ENCODE results near the gene CYP4F22. TPM values are rescaled to one million over a fixed set of nuclear protein-coding genes. Genes with fewer than 3 reads are reported as not detected.
"Not testable (repeated sequence)": the region's sequence is repeated elsewhere in the genome, so short reads cannot be mapped to it uniquely, and the experiment has no call there.

The CYP4F22 gene
- total RNA-seq, 1 donor from 2014 or later = 19.8 TPM

GRCh38 chr19:15488489-15489226 lies 19.7 kb upstream of the CYP4F22 start:
- DNase-seq (ENCODE audit: low spot score) = no peak

DNA sequence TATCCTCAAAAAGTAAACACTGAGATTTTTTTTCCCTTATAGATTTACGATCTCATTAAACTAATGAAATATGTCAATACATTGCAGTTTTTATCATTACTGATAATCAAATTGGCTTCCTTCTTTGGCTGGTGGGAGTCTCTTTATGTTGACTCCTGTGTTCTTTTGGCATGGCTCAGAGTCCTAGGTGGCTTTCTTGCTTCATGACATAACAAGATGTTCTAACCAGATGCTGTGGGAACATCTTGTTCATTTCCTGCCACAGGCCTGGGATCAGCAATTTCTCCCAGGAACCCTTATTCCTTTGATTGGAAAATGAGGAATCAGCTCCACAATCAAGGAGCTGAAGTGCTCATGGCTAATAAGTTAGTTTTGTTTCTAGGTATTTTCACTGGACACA lies 13.2 kb upstream of the CYP4F22 start:
- DNase-seq (ENCODE audit: low spot score) = no peak

- no peak for DNase-seq (ENCODE audit: low spot score)
Measured at GRCh38 chr19:15498156-15498858, 10.0 kb upstream of the CYP4F22 start.

GRCh38 chr19:15498910-15499309 lies 9.4 kb upstream of the CYP4F22 start:
- no peak for DNase-seq (ENCODE audit: low spot score)

DNA sequence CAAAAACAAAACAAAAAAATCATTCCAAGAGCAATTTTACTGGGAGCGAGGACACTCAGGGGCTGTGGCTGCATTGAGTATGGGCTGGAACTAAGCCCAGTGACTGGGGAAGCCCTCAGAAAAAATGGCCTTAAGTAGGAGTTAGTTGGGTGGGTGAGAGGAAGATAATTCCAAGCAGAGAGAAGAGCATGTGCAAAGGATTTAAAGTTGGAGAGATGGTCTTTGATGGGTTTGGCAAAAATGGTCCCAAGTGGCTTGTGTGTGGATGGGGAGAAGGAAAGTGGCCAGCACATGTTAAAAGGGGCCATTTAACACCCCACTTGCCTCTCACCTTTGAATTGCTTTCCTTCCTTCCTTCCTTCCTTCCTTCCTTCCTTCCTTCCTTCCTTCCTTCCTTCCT lies 6.7 kb upstream of the CYP4F22 start:
- no peak for DNase-seq (ENCODE audit: low spot score)

GRCh38 chr19:15502264-15502663 lies 6.1 kb upstream of the CYP4F22 start:
- no peak for DNase-seq (ENCODE audit: low spot score)

GRCh38 chr19:15506074-15506571 lies 2.2 kb upstream of the CYP4F22 start:
- no peak for DNase-seq (ENCODE audit: low spot score)

DNA sequence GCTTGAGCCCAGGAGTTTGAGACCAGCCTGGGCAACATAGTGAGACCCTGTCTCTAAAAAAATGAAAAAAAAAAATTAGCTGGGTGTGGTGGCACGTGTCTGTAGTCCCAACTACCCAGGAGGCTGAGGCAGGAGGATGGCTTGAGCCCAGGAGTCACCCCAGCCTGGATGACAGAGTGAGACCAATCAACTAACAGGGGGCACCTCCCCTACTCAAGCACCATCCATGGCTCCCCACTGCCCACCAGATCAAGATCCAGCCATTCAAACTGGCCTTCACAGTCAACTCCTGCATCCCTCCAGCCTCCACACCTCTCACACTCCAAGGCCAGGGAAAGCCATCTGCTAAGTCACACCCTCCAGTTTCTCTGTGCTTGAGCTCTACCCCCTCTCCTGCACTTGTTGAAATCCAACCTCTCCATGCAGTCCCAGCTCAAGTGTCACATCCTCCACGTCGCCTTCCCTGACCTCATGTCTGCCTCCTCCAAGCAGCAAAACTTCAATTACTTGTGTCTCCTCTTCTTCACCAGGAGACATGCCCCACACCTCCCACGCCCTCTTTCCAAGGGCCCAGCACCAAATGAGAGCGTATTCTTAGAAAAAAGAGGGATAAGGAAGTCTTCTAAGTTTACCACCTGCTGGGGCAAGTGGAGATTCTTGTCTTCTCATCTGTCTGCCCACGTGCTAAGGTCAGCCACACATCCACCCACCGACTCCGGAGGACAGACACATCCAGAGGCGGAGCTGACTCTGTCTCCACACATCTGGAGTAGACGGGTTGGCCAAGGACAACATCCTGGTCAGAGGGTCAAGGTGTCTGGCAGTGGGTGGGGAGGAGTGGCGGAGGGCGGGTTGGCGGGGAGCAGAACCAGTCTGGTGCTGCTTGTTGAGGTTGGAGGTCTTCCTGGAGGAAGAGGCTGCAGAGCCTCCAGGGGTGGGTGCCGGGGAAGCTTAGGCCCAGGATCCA lies 974 bp upstream of the CYP4F22 start:
- DNase-seq (ENCODE audit: low spot score) = no peak

- DNase-seq (ENCODE audit: low spot score) = peak; percentile 80
Measured at GRCh38 chr19:15511671-15512424, 3.5 kb downstream of the CYP4F22 start.

GRCh38 chr19:15515227-15515625 lies 6.9 kb downstream of the CYP4F22 start:
- not testable (repeated sequence) for DNase-seq (ENCODE audit: low spot score)

GRCh38 chr19:15516363-15516762 lies 8.0 kb downstream of the CYP4F22 start:
- DNase-seq (ENCODE audit: low spot score) = no peak

- no peak for DNase-seq (ENCODE audit: low spot score)
Measured at GRCh38 chr19:15517778-15518177, 9.5 kb downstream of the CYP4F22 start.

DNA sequence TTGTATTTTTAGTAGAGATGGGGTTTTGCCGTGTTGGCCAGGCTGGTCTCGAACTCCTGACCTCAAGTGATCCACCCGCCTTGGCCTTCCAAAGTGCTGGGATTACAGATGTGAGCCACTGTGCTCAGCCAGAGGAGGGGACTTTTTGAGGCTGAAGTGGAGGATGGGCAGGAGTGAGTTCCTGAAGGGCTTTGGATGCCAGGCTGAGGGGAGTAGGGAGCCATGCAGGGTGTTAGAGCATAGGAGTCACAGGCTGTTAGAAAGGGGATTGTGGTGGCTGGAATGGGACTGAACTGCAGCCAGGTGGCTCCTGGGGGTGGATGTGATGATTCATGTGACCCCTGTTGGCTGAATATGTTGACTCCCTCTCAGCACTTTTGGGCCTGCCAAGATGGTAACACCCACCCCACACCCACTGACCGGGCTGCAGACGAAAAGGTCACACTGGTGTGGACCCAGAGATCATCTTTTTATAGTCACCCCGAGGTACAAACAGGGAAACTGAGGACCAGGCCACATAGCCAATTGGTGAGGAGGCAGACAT lies 11.2 kb downstream of the CYP4F22 start:
- DNase-seq (ENCODE audit: low spot score) = no peak

DNA sequence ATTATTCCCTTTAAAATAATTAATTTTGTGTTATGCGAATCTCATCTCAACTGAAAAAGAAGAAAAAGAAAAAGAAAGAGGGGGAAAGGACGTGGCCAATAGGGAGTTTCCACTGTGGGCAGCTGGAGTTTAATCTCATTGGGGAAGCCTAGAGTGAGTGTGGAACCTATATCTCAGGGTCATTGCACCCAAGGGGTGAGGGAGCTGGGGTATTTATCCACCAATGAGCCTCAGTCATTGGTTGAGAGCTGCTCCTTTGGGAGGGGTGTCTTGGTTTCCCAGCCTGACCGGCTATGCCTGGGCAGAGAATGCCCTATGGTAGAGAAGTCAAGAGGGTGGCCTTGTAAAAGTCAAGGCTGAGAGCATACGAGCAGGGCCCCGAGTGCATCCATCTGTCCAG lies 16.5 kb downstream of the CYP4F22 start:
- no peak for DNase-seq (ENCODE audit: low spot score)

GRCh38 chr19:15525291-15525690 lies 17.0 kb downstream of the CYP4F22 start:
- DNase-seq (ENCODE audit: low spot score) = no peak

DNA sequence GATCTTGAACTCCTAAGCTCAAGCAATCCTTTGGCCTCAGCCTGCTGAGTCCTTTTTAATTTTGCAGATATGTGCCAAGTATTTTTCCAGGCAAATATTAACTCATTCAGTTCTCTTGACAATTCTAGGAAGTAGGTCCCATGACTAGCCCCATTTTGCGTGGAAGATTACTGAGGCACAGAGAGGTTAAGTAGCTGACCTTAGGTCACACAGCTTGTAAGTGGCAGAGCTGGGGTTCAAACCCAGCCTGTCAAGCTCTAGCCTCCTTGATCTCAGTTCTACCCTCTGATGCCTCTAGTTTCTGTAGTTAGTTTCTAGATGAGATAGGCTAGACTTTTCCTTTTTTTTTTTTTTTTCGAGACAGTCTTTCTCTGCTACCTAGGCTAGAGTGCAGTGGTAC lies 18.1 kb downstream of the CYP4F22 start:
- no peak for DNase-seq (ENCODE audit: low spot score)

GRCh38 chr19:15527705-15528104 lies 19.4 kb downstream of the CYP4F22 start:
- DNase-seq (ENCODE audit: low spot score) = no peak

GRCh38 chr19:15529774-15530372 lies 21.5 kb downstream of the CYP4F22 start:
- DNase-seq (ENCODE audit: low spot score) = no peak

DNA sequence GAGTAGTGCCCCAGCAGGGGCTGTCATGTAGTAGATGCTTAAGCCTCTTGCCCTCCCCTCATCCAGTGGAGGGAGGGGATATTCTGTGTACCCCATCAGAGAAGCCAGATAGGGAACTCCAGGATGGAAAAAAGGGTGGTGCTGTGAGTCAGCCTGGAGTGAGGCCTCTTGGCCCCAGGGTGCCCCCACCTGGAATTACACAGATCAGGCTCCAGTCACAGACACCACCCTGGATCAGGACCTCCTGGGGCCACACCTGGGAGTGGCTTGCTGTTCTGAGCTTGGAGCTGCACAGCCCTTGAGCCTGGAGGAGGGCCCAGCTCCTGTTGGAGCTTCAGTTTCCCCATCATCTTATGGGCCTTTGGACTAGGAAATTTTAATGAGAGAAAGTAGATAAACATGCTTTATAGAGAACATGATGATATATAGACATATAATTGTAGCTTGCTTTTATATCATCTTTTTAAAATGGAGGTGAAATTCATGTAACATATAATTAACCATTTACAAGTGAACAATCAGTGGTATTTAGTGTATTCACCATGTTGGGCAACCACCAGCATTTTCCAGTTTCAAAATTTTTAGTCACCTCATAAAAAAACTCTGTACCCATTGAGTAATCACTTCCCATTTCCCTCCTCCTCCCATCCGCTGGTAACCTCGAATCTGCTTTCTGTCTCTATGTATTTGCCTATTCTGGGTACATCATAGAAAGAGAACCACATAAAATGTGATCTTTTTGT lies 24.6 kb downstream of the CYP4F22 start:
- DNase-seq (ENCODE audit: low spot score) = no peak

- DNase-seq (ENCODE audit: low spot score) = not testable (repeated sequence)
Measured at GRCh38 chr19:15533522-15533830, 25.2 kb downstream of the CYP4F22 start.

All from ureter (tissue), 1 donor.